ENCODE data around the gene SPON1. TPM values are rescaled to one million over a fixed set of nuclear protein-coding genes. Genes with fewer than 3 reads are reported as not detected.
"Not testable (repeated sequence)": the region's sequence is repeated elsewhere in the genome, so short reads cannot be mapped to it uniquely, and the experiment has no call there.

The SPON1 gene
- total RNA-seq, 4 donors from 2014 or later, result 8.0 to 16.1 (median 11.3) TPM

DNA sequence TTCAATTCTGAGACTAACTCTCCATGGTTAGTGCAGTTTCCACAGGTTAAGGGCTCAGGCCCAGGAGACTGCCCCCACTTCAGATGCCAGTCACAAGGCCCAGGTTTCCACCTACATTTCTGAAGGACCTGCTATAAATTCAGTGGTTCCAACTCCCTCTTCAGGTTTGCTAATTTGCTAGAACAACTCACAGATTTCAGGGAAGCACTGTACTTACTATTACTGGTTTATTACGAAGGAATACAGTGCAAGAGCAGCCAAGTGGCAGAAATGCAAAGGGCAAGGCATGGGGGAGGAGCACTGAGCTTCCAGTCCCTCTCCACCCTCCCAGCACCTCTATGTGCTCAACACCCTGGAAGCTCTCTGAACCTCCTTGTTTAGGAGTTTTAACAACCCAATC lies 39.3 kb upstream of the SPON1 start:
- 45% methylated on average over 1 of the region's 1 CpG for WGBS
- H3K9me3 ChIP-seq, result no peaks in the 10 kb centered on the region
- H3K36me3 ChIP-seq, result no peaks in the 10 kb centered on the region
- H3K27me3 ChIP-seq, result no peaks in the 10 kb centered on the region
- no peak overlapping the region for H3K4me3 ChIP-seq
- no peak for TF ChIP-seq CTCF (IDR thresholded peaks at IDR 0.05)
- DNase-seq (ENCODE audit: low spot score in 2 of 2), result no peak
- H3K27ac ChIP-seq, result no peak overlapping the region
- no peaks in the 10 kb centered on the region for H3K4me1 ChIP-seq

DNA sequence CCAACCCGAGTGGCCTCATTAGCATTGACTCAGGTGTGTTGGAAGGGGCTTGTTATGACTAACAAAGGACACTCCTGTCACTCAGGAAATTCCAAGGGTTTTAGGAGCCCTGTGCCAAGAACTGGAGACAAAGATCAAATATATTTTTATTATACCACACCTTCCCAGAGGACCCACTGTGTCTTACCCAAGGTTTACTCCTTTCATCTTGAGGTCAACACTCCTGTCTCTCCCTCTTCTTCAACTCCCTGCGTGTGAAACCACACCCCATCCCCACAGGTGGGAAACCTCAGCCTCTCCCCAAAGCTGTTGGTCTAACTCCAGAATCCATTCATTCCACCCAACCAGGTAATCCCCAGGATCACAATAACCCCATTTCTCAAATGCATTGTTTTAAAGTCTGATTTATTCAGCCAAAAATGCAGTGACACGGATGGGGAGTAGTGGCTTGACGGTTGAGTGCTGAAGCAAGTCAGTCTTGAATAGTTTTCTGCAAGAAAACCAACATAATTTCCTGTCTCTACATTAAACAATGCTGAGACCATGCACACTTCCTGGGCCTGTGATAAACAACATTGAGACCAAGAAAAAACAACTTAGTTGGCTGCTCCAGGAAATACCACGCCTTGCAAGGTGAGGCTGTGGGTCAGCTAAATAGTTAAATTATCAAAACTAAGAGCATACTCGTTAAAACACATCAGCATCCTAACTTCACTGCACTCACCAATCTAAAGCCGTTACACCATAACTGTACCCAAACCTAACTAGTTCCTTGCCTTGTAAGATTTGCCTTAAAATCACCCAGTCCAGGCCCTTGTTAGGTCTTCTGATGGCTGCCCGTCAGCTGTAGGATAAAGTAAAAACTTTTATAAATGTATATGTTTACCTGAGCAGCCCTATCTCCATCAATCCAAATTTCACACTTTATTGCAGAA lies 38.5 kb upstream of the SPON1 start:
- 63% methylated on average over 8 of the region's 8 CpGs for WGBS
- H3K27me3 ChIP-seq, result no peaks in the 10 kb centered on the region
- H3K36me3 ChIP-seq, result no peaks in the 10 kb centered on the region
- no peak overlapping the region for H3K27ac ChIP-seq
- no peaks in the 10 kb centered on the region for H3K9me3 ChIP-seq
- DNase-seq (ENCODE audit: low spot score in 2 of 2), result no peak
- TF ChIP-seq POLR2AphosphoS5 (IDR thresholded peaks at IDR 0.05), result no peak
- no peak for TF ChIP-seq POLR2A (IDR thresholded peaks at IDR 0.05)
- no peak for TF ChIP-seq CTCF (IDR thresholded peaks at IDR 0.05)
- TF ChIP-seq EP300 (IDR thresholded peaks at IDR 0.05), result no peak
- no peaks in the 10 kb centered on the region for H3K4me1 ChIP-seq
- no peak overlapping the region for H3K4me3 ChIP-seq

- no peak for DNase-seq (ENCODE audit: low spot score in 2 of 2)
- no peak for TF ChIP-seq CTCF (IDR thresholded peaks at IDR 0.05)
- WGBS, result 81% methylated on average over 2 of the region's 2 CpGs
Measured at GRCh38 chr11:13924801-13925327, 37.7 kb upstream of the SPON1 start.

DNA sequence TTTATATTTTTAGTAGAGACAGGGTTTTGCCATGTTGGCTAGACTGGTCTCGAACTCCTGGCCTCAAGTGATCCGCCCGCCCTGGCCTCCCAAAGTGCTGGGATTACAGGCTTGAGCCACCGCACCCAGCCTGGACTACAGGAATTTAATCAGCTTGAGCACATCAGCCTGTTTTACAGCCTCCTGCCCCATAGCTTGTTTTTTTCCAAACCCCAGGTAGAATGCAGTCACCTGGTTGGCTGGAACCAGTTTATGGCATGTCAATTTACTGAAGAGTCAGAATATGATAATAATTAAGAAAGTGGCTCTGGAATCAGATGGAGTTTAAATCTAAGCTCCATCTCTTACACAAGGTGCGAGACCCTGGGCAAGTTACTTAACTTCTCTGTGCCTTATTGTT lies 36.2 kb upstream of the SPON1 start:
- DNase-seq (ENCODE audit: low spot score in 2 of 2); H3K4me3 ChIP-seq; H3K36me3 ChIP-seq; H3K27me3 ChIP-seq; H3K4me1 ChIP-seq; H3K9me3 ChIP-seq; H3K27ac ChIP-seq: not testable (repeated sequence)
- WGBS, result 93% methylated on average over 5 of the region's 5 CpGs

More at GRCh38 chr11:13924801-13925327, 37.7 kb upstream of the SPON1 start:
- H3K4me1 ChIP-seq, result peaks cover 6% of the 10 kb centered on the region
- H3K27me3 ChIP-seq, result no peaks in the 10 kb centered on the region
- no peaks in the 10 kb centered on the region for H3K36me3 ChIP-seq
- no peaks in the 10 kb centered on the region for H3K9me3 ChIP-seq
- H3K4me3 ChIP-seq, result no peak overlapping the region
- H3K27ac ChIP-seq, result no peak overlapping the region

DNA sequence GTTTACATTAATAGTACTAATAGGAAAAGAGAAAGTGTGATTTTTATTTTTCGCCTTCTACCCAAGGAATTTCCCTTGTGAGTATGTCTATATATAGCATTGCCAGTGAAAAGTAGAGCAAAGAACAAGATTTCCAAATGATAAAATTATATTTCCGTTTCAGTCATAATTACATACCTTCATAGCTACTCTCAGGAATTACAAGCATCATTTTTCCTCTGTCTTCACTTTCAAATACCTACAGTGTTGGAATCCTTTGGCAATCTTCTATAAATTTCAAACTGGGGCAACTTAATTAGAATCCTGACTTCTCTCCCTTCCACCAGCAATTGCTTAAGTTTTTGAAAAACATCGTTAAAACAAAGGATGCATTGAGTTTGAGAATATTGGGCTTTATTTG lies 35.5 kb upstream of the SPON1 start:
- no peak for DNase-seq (ENCODE audit: low spot score in 2 of 2)
- Histone ChIP-seq H3K36me3 (no peaks in the 10 kb centered on the region), H3K9me3 (no peaks in the 10 kb centered on the region), H3K4me1 (peaks cover 6% of the 10 kb centered on the region), H3K27ac (no peak overlapping the region), H3K4me3 (no peak overlapping the region), H3K27me3 (no peaks in the 10 kb centered on the region)
- no peak for TF ChIP-seq CTCF (IDR thresholded peaks at IDR 0.05)
- TF ChIP-seq POLR2AphosphoS5 (IDR thresholded peaks at IDR 0.05), result no peak
- TF ChIP-seq EP300 (IDR thresholded peaks at IDR 0.05), result no peak
- TF ChIP-seq POLR2A (IDR thresholded peaks at IDR 0.05), result no peak
- 52% methylated on average over 3 of the region's 3 CpGs for WGBS

Measured in suprapubic skin (tissue), 4 donors.